HepG2 (cell line): ENCODE measurements around the gene GSTM1. TPM values are rescaled to one million over a fixed set of nuclear protein-coding genes. Genes with fewer than 3 reads are reported as not detected.

Source experiments
- BORCS8-MEF2B ChIP-seq: sonication (generic); formaldehyde crosslinking; IDR thresholded peaks from 2 replicates; pipeline ENCODE4 v1.8.0; 2022; ENCODE audit warnings: mild to moderate bottlenecking, missing genetic modification reagents
- EEA1 ChIP-seq: sonication (generic); formaldehyde crosslinking; IDR thresholded peaks from 2 replicates; pipeline ENCODE4 v1.5.1; 2020; ENCODE audit warnings: mild to moderate bottlenecking, missing genetic modification reagents, borderline replicate concordance
- FOXC1 ChIP-seq: sonication (generic); formaldehyde crosslinking; IDR thresholded peaks from 2 replicates; pipeline ENCODE4 v1.8.0; 2022; ENCODE audit warnings: mild to moderate bottlenecking, missing genetic modification reagents, borderline replicate concordance
- GABPB1 ChIP-seq: IDR thresholded peaks from 2 replicates; pipeline ENCODE4 v1.6.1; 2016; ENCODE audit warnings: mild to moderate bottlenecking, missing genetic modification reagents, moderate library complexity, missing compliant biosample characterization
- HCFC1 ChIP-seq: fragments of 150-350 bp; IDR thresholded peaks from 2 replicates; pipeline ENCODE4 v1.6.1; 2014; ENCODE audit warnings: low read depth, low read length
- ISX ChIP-seq: sonication (generic); formaldehyde crosslinking; conservative IDR thresholded peaks from 2 replicates; pipeline ENCODE4 v1.5.0; 2020; ENCODE audit warnings: missing genetic modification reagents
- KAT7 ChIP-seq: IDR thresholded peaks from 2 replicates; pipeline ENCODE4 v1.6.1; 2018; ENCODE audit warnings: borderline replicate concordance, missing compliant biosample characterization
- NR2F1 ChIP-seq, 2 experiments: fragments of 450-650 bp in 1 of 2; formaldehyde crosslinking in 1 of 2; IDR thresholded peaks; 2 replicates each; pipeline versions ENCODE4 v1.5.0 to v1.6.1; 2016 to 2020; ENCODE audit warnings: mild to moderate bottlenecking in 1 of 2, missing compliant biosample characterization in 1 of 2, missing genetic modification reagents in 1 of 2, moderate library complexity in 1 of 2
- NR2F6 ChIP-seq, 2 experiments: IDR thresholded peaks; 2 replicates each; pipeline ENCODE4 v1.6.1; 2016; ENCODE audit warnings: antibody characterized with exemption in 1 of 2, mild to moderate bottlenecking in 1 of 2
- SMAD9 ChIP-seq: sonication (generic); formaldehyde crosslinking; IDR thresholded peaks from 2 replicates; pipeline ENCODE4 v1.5.1; 2020; ENCODE audit warnings: mild to moderate bottlenecking, missing genetic modification reagents
- SP4 ChIP-seq: sonication (generic); formaldehyde crosslinking; IDR thresholded peaks from 2 replicates; pipeline ENCODE4 v1.8.1; 2023; ENCODE audit warnings: mild to moderate bottlenecking, missing genetic modification reagents
- TBX3 ChIP-seq: fragments of 450-650 bp; IDR thresholded peaks from 2 replicates; pipeline ENCODE4 v1.6.1; 2017; ENCODE audit warnings: antibody characterized with exemption, mild to moderate bottlenecking, inconsistent platforms, borderline replicate concordance
- ZNF12 ChIP-seq: sonication (generic); formaldehyde crosslinking; IDR thresholded peaks from 2 replicates; pipeline ENCODE4 v1.5.0; 2020; ENCODE audit warnings: missing genetic modification reagents
- ZNF224 ChIP-seq: sonication (generic); formaldehyde crosslinking; IDR thresholded peaks from 2 replicates; pipeline ENCODE4 v1.5.0; 2020; ENCODE audit warnings: mild to moderate bottlenecking, missing genetic modification reagents
- ZNF253 ChIP-seq: sonication (generic); formaldehyde crosslinking; IDR thresholded peaks from 2 replicates; pipeline ENCODE4 v1.8.0; 2022; ENCODE audit warnings: mild to moderate bottlenecking, missing genetic modification reagents, borderline replicate concordance
- ZNF264 ChIP-seq: sonication (generic); formaldehyde crosslinking; IDR thresholded peaks from 2 replicates; pipeline ENCODE4 v1.4.0; 2020; ENCODE audit warnings: missing genetic modification reagents
- ZNF850 ChIP-seq: sonication (generic); formaldehyde crosslinking; conservative IDR thresholded peaks from 2 replicates; pipeline ENCODE4 v1.9.0; 2021; ENCODE audit warnings: mild to moderate bottlenecking, missing genetic modification reagents
- ZSCAN21 ChIP-seq: sonication (generic); formaldehyde crosslinking; IDR thresholded peaks from 2 replicates; pipeline ENCODE4 v1.8.0; 2022; ENCODE audit warnings: mild to moderate bottlenecking, missing genetic modification reagents, moderate library complexity, borderline replicate concordance
- polyA plus RNA-seq, 8 experiments: library from polyadenylated mRNA; depleted of rRNA in 3 of 8; stranded (reverse) in 7 of 8; unstranded in 1 of 8; fragments of >200 nt; fragmentation: Illumina TruSeq in 4 of 8; extraction: Trizol in 4 of 8; gene quantifications; 2 replicates each; pipeline versions ENCODE4 v1.2.1 to v1.2.3, GENCODE V29; 2011 to 2016; ENCODE audit warnings: low read depth in 4 of 8, missing spikeins in 1 of 8, mixed read lengths in 1 of 8; ENCODE audit not compliant: insufficient read depth in 1 of 8
- total RNA-seq, 5 experiments: library from RNA; depleted of rRNA; stranded (reverse); fragments of >200 nt; fragmentation: Illumina TruSeq; extraction: Trizol; gene quantifications; 2 replicates each; pipeline ENCODE4 v1.2.3, GENCODE V29; 2016; ENCODE audit warnings: low read depth in 1 of 5
- TF ChIP-seq, protein P1 (sequence below): sonication (generic); formaldehyde crosslinking; IDR thresholded peaks from 2 replicates; pipeline ENCODE4 v1.5.1; 2020; ENCODE audit warnings: mild to moderate bottlenecking, missing genetic modification reagents, borderline replicate concordance
- TF ChIP-seq, protein P2 (sequence below): sonication (generic); formaldehyde crosslinking; IDR thresholded peaks from 2 replicates; pipeline ENCODE4 v1.8.0; 2022; ENCODE audit warnings: mild to moderate bottlenecking, missing genetic modification reagents
- TF ChIP-seq, protein P3 (sequence below): sonication (generic); formaldehyde crosslinking; IDR thresholded peaks from 2 replicates; pipeline ENCODE4 v1.8.1; 2022; ENCODE audit warnings: low read depth, mild to moderate bottlenecking, missing genetic modification reagents
- TF ChIP-seq, protein P4 (sequence below): sonication (generic); formaldehyde crosslinking; IDR thresholded peaks from 2 replicates; pipeline ENCODE4 v1.4.0; 2020; ENCODE audit warnings: low read depth, mild to moderate bottlenecking, missing genetic modification reagents

The GSTM1 gene
- total and polyA plus RNA-seq, 2 of the 13 experiments (the other 11 are each of a cell fraction or from before 2014, with no cell fraction given), result 0.42 TPM; not detected in 1

DNA sequence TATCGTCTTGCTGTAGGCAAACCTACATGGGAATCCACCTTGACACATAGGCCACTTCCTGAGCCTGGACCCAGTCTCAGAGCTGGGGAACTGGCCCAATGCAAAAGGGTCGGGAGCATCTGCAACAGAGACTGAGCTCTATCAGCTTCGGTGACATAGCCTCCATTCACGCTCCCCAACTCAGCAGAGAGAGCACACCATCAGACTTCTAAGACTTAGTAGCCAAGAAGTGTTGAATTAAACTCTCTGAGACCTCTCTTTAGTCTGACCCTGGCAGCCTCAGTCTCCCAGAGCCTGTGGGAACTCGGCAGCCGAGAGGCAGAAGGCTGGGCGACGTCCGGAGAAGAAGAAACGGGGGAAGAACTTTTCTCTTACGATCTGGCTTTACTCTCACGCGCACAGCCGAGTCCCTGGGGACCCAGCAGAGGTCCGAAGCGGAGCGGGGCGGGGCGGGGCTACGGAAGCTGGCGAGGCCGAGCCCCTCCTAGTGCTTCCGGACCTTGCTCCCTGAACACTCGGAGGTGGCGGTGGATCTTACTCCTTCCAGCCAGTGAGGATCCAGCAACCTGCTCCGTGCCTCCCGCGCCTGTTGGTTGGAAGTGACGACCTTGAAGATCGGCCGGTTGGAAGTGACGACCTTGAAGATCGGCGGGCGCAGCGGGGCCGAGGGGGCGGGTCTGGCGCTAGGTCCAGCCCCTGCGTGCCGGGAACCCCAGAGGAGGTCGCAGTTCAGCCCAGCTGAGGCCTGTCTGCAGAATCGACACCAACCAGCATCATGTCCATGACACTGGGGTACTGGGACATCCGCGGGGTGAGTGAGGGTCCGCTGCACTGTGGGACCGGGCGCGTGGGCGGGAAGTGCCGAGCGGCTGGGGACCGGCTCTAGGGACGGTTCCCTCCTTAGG lies 31.8 kb upstream of the GSTM1 start, which contains the start of gene GSTM4 (continued):
- TF ChIP-seq ZNF253 (CRISPR knock-in tag) (no peak), BORCS8-MEF2B (peak; percentile 69; the same call in 1 of the 2 replicates), GABPB1 (CRISPR knock-in tag) (peak; percentile 85), ISX (CRISPR knock-in tag) (no peak), SMAD9 (CRISPR knock-in tag) (no peak), ZNF264 (no peak), NR2F6 (IDR thresholded peaks at IDR 0.05) (no peak), NR2F6 (CRISPR knock-in tag; IDR thresholded peaks at IDR 0.05) (no peak; the same call in 1 of the 2 replicates), TBX3 (no peak), ZNF224 (CRISPR knock-in tag) (0 out of 2 replicates have a peak, but pooled peaks have one; percentile 58), ZSCAN21 (CRISPR knock-in tag) (peak; percentile 62; the same call in 1 of the 2 replicates), ZNF850 (CRISPR knock-in tag) (no peak), KAT7 (peak; percentile 87; the same call in 1 of the 2 replicates), ZNF12 (CRISPR knock-in tag) (no peak), SP4 (peak; percentile 52; the same call in 1 of the 2 replicates), FOXC1 (peak; percentile 71), EEA1 (peak; percentile 5; the same call in 1 of the 2 replicates), HCFC1 (no peak), NR2F1 (CRISPR knock-in tag; IDR thresholded peaks at IDR 0.05) (no peak)
- TF ChIP-seq, protein P1, sequence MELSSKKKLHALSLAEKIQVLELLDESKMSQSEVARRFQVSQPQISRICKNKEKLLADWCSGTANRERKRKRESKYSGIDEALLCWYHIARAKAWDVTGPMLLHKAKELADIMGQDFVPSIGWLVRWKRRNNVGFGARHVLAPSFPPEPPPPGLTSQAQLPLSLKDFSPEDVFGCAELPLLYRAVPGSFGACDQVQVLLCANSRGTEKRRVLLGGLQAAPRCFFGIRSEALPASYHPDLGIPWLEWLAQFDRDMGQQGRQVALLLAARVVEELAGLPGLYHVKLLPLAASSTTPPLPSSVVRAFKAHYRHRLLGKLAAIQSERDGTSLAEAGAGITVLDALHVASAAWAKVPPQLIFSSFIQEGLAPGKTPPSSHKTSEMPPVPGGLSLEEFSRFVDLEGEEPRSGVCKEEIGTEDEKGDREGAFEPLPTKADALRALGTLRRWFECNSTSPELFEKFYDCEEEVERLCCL, result no peak
- TF ChIP-seq, protein P2, sequence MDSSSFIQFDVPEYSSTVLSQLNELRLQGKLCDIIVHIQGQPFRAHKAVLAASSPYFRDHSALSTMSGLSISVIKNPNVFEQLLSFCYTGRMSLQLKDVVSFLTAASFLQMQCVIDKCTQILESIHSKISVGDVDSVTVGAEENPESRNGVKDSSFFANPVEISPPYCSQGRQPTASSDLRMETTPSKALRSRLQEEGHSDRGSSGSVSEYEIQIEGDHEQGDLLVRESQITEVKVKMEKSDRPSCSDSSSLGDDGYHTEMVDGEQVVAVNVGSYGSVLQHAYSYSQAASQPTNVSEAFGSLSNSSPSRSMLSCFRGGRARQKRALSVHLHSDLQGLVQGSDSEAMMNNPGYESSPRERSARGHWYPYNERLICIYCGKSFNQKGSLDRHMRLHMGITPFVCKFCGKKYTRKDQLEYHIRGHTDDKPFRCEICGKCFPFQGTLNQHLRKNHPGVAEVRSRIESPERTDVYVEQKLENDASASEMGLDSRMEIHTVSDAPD, result no peak
- TF ChIP-seq, protein P3, sequence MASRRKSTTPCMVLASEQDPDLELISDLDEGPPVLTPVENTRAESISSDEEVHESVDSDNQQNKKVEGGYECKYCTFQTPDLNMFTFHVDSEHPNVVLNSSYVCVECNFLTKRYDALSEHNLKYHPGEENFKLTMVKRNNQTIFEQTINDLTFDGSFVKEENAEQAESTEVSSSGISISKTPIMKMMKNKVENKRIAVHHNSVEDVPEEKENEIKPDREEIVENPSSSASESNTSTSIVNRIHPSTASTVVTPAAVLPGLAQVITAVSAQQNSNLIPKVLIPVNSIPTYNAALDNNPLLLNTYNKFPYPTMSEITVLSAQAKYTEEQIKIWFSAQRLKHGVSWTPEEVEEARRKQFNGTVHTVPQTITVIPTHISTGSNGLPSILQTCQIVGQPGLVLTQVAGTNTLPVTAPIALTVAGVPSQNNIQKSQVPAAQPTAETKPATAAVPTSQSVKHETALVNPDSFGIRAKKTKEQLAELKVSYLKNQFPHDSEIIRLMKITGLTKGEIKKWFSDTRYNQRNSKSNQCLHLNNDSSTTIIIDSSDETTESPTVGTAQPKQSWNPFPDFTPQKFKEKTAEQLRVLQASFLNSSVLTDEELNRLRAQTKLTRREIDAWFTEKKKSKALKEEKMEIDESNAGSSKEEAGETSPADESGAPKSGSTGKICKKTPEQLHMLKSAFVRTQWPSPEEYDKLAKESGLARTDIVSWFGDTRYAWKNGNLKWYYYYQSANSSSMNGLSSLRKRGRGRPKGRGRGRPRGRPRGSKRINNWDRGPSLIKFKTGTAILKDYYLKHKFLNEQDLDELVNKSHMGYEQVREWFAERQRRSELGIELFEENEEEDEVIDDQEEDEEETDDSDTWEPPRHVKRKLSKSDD, result 0 out of 2 replicates have a peak, but pooled peaks have one; percentile 54
- TF ChIP-seq, protein P4, sequence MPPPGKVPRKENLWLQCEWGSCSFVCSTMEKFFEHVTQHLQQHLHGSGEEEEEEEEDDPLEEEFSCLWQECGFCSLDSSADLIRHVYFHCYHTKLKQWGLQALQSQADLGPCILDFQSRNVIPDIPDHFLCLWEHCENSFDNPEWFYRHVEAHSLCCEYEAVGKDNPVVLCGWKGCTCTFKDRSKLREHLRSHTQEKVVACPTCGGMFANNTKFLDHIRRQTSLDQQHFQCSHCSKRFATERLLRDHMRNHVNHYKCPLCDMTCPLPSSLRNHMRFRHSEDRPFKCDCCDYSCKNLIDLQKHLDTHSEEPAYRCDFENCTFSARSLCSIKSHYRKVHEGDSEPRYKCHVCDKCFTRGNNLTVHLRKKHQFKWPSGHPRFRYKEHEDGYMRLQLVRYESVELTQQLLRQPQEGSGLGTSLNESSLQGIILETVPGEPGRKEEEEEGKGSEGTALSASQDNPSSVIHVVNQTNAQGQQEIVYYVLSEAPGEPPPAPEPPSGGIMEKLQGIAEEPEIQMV (CRISPR knock-in tag), result peak; percentile 85; the same call in 1 of the 2 replicates
